Measurements from ENCODE around the gene SBF2.
A peak's percentile ranks its signal among the peaks of the same experiment; 100 is the strongest.
"Not testable (repeated sequence)": the region's sequence is repeated elsewhere in the genome, so short reads cannot be mapped to it uniquely, and the experiment has no call there.

Gene SBF2

DNA sequence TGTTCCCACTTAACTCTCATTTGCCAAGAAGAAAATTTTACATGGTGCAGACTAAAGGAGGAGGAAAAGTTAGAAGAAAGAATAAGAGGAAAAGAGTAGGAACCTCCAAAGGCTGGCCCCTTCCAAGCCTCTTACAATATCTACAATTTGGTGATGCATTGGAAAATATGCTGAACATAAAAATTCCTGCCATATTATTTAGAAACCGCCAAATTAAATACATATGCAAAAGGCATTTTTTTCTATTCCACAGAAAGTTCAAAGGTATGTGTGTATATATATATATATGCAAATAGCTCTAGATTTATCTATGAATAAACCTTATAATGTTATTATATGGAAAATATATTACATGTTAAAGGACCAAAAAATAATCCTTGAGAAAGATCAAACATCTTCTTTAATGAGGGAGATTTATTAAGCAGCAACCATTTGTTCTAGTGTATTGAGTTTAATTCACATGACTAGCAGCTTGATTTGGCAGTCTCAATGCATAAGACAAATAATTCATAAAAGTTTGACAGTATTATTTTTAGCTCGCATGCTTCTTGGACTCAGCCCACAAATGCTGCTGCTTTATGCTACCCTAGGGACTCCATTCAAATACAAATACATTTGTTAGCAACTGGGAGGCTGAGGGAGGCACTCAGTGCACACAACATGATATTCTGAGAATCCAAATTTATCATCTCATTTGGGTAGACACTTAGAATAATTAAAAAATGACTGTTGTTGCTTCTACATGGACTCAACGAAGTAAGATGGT is 184.9 kb downstream of the SBF2 start:
- no peak for DNase-seq

DNA sequence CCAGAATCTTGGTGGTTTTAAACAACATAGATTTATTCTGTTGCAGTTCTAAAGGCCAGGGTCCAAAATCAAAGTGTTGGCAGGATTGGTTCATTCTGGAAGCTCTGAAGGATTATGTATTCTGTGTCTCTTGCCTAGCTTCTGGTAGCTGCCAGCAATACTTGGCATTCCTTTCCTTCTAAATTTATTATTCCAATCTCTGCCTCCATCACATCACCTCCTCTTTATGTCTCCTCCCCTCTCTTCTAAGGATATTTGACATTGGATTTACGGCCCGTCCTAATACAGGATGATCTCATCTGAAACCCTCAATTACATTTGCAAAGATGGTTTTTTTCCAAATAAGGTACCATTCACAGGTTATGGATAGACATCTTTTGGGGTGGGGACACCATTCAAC is 186.5 kb downstream of the SBF2 start:
- DNase-seq = no peak

DNA sequence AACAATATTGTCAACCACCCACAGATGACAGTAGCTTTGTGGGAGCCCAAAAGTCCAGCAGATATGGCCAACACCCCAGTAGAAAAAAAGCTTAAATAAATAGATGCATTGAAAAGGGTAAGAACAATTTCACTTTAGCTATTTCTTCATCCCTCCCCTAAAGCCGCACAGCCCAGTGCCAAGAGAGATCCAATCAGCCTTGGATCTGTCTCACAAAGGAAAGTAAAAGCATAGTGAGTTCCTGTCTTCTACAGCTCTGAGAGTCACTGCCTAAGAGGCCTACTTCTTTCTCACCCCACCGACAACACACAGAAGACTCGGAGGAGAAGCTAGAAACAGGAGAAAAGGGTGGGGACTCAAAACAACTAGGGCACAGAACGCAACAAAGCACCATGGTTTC is 196.4 kb downstream of the SBF2 start:
- DNase-seq = no peak

DNA sequence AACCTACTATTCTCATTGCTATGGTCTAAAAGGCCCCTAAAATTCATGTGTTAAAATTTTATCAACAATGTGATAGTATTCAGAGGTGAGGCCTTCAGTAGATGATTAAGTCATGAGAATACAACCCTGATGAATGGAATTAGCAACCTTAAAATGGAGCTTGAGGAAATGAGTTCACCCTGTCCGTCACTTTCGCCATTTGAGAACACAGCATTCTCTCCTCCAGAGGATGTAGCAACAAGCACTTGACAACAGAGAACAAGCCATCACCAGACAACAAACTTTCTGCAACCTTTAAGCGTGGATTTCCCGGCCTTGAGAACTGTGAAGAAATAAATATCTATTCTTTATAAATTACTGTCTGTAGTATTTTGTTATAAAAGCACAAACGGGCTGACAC is 197.0 kb downstream of the SBF2 start:
- DNase-seq = no peak

DNA sequence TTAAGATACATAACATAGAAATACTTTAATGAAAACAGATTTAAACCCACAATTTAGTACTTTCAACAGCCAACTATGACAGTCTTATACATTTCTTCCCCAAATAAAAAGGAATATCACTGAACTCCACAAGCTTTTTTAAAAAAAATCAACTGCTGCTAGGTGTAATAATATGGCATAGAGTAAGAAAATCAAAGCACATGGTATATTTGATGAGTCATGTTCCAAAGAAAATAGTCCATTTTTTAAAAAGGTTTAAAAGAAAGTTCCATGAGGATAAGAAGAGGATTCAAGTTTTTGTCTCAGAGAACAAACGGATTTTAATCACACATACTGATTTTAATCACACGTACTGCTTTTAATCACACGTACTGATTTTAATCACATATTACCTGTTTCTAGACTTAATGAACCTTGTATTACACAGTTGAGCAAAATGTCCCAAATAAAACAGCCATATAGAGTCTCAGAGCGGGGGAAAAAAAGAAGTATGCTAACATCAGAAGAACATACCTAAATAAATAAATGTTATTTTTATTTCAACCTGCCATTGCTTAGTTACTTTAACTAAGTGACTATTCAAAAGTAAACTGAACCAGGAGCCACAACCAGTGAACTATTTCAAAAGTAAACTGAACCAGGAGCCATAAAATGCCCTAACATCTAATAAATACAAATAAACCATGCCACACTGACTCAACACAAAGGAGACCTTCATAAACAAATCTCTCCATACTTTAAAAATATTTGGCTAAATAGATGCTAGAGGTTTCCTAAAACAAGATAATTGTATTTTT is 198.4 kb downstream of the SBF2 start:
- DNase-seq = no peak

DNA sequence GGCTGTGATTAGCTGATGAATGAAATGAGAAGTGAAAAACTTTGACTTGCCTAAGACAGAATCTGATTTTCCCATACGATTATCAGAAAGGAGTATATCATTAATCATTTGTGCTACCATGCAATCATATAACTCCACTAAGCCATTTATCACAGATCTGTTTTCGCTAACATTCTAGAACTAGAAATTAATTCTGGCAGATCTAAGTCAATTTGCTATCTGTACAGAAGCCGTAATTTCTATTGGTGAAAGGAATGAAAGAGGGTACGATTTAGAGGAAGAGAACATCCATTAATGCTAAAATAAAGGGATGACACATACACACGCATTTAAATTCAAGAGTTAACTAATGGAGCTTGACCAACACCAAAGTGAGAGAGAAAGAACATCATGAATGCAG is 201.6 kb downstream of the SBF2 start:
- no peak for DNase-seq

DNA sequence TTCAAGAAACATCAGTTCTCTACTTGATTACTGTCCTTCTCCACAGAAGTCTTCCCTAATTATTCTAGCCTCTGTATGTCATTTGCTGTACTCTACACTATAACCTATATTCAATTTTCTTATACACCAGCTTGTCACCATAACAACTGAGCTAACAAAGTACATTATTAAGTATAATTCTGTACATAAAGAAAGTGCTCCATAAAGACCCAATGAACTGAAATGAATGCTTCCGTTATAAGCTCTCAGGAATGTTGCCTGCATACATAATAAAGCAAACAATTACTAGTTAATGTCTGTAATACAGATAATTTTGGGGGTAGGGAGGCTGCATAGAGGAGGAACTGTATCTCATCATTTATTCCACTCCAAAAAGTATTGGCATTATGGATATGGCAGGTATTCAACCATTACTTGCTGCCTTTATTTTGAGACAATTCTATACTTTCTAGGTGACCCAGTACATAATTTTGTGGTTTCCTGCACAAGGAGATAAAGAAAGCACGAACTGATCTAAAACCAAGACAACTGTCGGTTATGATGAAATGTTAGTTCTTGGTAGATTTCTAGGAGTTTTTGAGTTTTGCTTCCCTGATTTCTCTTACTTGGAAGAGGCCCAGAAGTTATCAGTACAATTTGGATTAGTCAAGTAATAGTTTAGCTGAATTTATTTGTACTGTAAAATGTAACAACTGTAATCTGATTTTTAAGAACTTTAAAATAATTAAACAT is 202.5 kb downstream of the SBF2 start:
- DNase-seq = no peak

DNA sequence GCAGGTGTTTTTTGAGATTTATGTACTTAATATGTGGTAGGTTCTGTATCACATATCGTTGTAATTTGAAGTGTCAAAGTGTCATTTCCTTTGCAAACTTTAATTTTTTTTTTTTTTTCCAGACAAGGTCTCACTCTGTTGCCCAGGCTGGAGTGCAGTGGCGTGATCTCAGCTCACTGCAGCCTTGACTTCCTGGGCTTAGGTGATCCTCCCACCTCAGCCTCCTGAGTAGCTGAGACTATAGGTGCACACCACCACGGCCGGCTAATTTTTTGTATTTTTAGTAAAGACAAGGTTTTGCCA is 206.1 kb downstream of the SBF2 start:
- not testable (repeated sequence) for DNase-seq

DNA sequence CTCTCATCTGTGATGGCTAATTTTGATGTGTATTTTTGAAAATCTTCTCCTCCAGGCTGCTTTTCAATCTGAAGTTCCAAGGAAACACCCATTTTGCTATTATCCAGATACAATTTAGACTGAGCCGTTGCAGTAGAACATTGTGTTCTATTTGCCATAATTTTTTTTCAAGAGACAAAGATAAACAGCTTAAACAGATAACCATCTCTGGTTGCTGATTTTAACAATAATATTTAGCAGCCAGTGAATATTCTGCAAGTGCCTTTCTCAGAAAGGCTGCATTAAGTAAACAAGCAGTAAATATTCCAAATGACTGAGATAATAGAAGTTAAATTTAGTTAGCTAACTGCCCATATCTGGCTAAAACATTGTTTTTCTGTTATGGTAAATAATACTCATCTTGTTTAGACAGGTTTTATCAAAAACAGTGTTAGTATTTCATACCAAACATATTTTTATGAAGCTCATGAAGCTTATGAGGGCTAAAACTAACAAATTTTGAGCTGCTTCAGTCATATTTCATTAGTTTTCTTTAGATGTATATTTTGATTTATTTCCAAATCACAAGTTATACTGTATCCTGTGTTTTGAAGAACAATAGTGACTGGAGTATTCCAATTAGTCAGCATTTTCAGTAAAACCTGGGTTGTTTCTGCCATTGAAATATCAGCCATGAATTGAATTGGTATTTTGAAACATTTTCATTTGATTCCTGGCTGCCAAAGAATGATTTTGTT is 206.7 kb downstream of the SBF2 start:
- DNase-seq = no peak

DNA sequence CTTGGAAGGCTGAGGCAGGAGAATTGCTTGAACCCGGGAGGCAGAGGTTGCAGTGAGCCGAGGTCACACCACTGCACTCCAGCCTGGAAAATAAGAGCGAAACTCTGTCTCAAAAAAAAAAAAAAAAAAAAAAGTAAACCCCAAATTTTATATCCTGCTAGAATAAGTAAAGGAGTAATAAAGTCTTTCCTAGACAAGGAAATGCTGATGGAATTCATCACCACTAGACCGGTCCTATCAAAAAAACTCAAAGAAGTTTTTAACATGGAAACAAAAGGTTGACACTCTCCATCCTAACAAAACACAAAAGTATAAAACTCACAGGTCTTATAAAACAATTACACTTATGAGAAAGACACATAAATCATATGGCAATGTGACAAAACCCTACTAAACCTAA is 213.9 kb downstream of the SBF2 start:
- DNase-seq = no peak

DNA sequence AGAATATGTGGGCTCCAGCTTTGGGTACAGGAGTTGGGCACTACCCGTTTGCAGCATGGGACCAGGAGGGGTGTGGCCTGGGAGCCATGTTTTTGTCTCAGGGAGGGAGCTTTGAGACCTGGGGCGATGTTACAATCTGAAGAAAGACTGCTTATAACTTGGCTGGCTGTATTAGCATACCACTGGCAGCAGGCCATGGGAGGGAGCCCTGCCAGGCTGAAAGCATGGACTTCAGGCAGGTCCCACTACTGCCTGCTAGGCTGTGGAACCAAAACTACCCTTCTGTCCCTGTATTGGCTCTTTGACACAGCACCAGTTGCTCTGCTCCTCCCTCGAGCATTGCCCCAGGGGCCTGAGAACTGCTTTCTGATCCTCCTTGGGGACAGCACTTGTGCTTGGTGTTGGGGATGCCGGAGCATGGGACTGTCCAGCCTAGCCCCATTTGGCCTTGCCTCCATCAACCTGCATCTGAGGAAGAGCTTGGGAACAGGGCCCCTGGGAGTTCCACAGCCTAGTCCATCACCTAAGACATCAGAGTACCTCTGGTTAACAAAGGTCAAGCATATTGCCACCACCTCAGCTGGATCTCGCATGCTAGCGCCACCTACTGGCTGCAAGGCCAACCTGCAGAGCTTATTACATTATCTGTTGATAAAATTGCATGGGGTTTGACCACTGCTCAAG is 217.4 kb downstream of the SBF2 start:
- DNase-seq = peak; percentile 4 to 15

DNA sequence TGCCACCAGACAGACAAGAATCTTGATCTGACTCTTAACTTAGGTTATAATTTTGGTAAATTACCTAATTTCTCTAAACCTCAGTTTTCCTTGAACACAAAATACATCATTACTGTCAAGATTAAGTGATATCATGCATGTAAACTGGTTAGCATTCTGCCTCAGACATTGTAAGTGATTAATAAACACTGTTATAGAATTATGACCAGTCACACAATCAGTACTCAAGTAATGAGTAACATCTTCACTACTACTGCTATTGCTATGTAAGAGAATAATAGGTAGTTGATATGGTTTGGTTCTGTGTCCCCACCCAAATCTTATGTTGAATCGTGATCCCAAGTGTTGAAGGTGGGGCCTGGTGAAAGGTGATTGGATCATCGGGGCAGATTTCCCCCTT is 218.9 kb downstream of the SBF2 start:
- DNase-seq = no peak

DNA sequence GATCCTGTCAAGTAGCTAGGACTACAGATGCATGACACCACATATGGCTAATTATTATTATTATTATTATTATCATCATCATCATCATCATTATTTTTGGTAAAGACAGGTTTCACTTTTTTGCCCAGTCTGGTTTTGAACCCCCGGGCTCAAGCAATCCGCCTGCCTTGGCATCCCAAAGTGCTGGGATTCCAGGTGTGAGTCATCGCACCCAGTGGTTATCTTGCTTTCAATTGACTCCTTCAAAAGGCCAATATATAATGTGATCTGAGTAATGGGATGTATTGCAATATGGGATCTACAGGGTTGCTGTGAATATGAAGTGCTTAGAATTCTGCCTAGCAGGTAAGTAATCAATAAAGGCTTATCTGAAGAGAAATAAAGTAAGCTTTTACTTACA is 221.2 kb downstream of the SBF2 start:
- no peak for DNase-seq

DNA sequence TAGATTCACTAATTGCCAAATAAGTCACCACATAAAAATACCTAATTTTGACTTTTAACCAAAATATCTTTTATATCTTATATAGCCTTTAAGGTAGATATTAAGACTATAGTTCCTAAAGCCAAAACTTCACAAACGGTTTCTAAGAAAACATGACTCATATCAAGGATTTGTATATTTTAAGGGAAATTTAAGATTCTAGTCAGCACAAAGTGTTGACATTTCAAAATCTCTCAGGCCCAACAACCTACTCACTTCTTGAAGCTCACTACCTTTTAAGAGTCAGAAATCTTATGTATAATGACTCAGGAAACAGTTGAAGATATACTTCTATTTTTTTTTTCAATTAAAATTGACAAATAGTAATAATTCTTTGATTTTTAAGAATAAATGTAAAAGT is 221.9 kb downstream of the SBF2 start:
- no peak for DNase-seq

DNA sequence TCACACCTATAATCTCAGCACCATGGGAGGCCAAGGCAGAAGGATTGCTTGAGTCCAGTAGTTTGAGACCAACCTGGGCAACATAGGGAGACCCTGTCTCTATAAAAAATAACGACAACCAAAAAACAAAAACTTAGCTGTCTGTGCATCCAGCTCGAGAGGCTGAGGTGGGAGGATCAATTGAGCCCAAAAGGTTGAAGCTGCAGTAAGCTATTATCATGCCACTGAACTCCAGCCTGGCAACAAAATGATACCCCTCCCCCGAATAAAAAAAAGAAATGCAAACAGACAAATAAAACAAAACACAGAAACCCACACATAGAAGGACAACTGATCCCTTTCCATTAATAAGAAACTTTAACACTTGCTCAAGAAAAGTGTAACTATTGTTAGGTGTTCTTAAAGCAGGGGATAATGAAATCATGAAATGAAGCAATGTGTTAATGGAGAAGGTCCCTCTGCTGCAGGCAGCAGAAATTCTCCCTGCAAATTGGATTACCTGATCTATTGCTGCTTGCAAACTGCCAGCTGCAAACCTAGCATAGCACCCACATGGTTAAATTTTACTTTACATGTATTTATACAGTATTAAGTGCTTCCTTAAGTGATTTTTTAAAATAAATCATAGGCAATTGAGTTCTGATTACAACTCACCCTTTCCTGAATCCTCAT is 226.3 kb downstream of the SBF2 start:
- DNase-seq = no peak

DNA sequence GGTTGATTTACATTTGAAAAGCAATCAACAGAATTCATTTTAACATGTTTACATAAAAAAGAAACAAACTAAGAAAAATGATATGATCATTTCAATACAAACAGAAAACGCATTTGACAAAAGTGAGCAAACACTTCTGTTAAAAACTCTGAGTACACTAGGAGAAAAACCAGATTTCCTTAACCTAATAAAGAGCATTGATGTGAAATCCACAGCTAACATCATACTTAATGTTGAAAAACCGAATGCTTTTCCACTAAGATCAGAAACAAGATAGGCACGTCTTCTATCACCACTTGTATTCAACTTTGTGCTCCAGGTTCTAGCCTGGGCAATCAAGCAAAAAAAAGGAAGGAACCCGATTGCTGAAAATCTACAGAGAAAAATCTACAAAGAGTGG is 227.6 kb downstream of the SBF2 start:
- no peak for DNase-seq

DNA sequence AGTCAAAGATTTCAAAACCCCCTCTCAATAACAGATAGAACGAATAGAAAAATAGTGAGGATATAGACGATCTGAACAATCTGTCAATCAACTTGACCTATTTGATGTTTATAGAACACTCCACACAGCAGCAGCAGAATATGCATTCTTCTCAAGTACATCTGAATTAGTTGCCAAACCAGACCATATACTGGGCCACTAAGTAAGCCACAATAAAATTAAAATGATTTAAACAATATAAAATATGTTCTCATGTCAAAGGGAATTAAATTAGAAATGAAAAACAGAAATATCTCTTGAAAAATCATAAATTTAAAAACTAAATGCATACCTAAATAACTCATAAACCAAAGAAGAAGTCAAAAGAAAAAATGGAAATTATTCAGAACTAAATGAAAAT is 229.2 kb downstream of the SBF2 start:
- DNase-seq = no peak

DNA sequence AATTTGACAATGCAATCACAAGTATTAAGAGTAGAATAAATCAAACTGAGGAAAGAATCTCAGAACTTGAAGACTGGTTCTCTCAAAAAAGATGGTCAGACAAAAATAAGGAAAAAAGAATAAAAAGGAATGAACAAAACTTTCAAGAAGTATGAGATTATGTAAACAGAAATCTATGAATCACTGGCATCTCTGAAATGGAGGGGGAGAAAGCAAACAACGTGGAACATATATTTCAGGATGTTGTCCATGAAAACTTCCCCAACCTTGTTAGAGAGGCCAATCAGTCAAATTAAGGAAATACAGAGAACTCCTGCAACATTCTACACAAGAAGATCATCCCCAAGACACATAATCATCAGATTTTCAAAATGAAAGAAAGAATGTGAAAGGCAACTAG is 235.7 kb downstream of the SBF2 start:
- no peak for DNase-seq

DNA sequence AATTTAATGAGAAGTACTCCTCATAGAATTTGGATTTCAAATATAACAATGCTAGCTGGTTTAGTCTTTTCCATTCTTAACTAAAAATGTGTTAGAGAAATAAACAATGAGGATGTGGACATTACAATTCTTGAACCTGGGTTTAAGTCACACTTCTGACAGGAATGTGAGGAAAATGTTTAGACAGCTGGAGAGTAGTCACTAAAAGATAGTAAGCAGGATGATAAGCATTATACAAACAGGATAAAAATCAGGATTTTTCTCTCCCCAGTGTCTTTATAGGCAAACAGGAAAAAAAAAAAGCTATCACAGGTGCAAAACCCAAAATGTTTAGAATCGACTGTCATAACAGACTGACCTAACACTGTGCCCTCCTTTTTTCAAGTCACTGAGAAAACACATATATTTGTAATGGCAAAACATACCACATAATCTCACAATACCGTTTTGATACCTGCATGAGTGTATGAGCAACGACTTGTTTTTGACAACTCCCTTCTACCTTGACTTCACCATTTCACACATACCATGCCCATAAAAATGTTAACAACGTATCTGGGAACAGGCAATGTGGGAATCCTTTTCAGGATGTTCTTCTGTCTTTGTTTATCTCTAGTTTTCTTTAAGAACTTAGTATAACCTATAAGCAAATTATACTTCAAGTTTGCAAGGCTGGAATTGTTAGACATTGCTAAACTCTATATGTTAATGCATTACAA is 242.0 kb downstream of the SBF2 start:
- DNase-seq = no peak

DNA sequence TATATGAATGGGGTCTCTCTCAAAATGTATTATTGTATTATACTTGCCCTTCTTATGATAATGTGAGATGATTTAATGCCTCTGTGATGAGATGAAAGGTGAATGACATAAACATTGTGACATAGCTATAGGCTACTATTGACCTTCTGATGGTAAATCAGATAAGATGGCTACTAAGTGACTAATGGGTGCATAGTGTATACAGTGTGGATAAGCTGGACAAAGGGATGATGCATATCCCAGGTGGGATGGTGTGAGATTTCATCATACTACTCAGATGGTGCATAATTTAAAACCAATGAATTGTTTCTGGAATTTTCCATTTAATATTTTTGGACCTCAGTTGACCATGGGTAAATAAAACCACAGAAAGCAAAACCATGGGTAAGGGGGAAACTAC is 243.5 kb downstream of the SBF2 start:
- no peak for DNase-seq

DNA sequence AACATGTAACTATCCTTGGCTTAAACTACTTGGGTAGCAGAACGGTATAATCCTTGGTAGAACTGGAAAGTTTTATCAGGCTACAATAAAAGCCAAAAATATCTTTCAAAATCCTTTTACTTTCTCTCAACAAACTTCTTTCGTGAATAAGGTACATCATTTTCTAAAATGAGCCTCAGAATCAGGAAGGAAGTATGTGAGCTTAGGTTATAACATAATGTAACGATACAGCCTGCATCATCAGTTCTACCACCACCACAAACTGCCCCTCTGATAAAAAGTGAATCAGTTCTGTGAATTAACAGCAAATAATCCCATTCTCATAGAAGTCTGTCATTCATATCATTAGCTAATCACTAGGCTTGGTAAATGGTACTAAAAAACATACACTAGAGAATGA is 244.3 kb downstream of the SBF2 start:
- DNase-seq = no peak

DNA sequence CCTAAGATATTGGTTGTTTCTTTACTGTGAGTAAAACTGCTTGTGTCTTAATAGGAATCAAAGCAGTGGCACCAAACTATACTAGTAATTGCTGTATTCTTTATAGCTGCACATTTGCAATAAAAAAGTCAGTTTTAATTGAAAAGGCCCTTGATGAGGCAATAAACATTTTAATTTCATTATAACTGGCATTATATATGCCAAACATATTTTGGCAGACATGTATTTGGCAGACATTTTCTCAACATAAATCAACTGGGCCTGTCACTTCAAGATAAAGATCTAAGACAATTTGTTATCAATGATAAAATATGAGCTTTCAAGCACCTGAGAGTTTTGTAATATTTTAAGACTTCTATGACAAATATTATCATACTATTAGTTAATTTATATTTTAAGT is 245.7 kb downstream of the SBF2 start:
- no peak for DNase-seq

All from CD4-positive, alpha-beta T cell treated with Interleukin-1 beta for 1 hour (primary cell).